CD1c-positive myeloid dendritic cell (primary cell): ENCODE measurements around the gene IFT172.

Source experiments
- DNase-seq: peaks from one replicate; pipeline ENCODE4 v3.0.0-alpha.2; 2016; ENCODE audit errors: extremely low spot score

IFT172 gene

DNA sequence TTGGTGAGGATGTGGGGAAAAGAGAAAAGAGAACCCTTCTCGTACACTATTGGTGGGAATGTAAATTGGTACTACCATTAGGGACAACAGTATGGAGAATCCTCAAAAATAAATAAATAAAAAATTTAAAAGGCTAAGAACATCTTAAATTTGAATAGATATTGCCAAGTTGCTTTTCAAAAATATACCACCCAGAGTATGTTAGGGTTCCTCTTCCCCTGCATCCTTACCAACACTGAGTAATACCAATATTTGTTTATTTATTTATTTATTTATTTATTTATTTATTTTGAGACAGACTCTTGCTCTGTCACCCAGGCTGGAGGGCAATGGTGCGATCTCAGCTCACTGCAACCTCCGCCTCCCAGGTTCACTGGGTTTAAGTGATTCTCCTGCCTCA, 66.6 kb downstream of the IFT172 start:
- no peak for DNase-seq

DNA sequence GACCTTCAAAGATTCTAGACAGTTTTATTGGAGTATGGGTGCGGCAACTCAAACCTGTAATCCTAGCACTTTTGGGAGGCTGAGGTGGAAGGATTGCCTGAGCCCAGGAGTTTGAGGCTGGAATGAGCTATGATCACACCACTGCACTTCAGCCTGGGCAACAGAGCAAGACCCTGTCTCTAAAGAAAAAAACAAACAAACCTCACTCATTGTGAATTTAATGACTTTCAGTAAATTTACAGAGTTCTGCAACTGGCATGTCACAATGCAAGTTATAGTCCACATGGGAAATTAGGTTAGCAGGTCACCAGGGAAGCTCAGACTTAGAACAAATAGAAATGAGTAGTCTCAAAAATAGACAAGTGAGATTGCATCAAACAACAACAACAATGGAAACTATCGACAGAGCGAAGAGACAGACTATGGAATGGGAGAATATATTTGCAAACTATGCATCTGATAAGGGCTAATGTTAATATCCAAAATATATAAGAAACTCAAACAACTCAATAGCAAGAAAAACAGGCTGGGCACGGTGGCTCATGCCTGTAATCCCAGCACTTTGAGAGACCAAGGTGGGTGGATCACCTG, 67.8 kb downstream of the IFT172 start:
- DNase-seq, result no peak

- DNase-seq, result no peak
Observed at GRCh38 chr2:27420996-27421395, 68.5 kb downstream of the IFT172 start.

- no peak for DNase-seq
Observed at GRCh38 chr2:27416151-27416550, 73.4 kb downstream of the IFT172 start.

GRCh38 chr2:27412419-27413152, 77.0 kb downstream of the IFT172 start:
- DNase-seq, result no peak

GRCh38 chr2:27409321-27410073, 80.0 kb downstream of the IFT172 start, which contains the start of gene PPM1G:
Gene PPM1G, minus strand, starts transcription at chr2:27409591. Its CDS starts 169 bp downstream, at chr2:27409422.
- DNase-seq, result peak; percentile 98

GRCh38 chr2:27408601-27409320, 80.8 kb downstream of the IFT172 start:
- peak; percentile 45 for DNase-seq

- peak; percentile 9 for DNase-seq
Observed at GRCh38 chr2:27407798-27408491, 81.6 kb downstream of the IFT172 start.

DNA sequence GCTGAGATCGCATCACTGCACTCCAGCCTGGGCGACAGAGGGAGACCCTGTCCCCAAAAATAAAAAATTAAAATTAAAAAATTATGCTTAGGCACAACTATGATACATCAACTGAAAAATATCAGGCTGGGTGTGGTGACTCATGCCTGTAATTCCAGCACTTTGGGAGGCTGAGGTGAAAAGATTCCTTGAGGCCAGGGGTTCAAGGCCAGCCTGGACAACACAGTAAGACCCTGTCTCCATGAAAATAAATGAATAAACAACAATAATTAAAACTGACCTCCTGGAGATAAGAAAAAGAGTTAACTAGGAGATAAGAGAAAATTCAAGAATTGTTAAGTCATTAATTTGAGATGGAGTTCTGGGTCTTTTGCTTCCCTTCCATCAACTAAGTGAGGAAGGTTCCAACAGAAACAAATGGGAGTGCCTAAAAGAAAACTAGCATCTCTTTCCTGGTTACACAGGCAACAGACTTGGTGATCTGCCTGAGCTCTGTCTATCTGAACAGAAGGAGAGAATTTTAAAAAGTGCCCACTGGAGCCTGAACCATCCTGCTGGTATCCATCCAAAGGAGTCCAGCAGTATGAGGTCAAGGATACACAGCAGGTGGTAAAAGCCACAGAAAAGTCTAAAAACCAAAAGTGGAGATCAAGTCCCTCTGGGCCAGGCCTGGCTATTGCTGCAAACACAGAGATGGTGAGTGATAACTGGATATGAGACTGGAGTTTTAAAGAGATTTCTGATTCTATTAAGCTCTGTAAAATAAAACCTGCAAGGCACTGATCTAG, 89.0 kb downstream of the IFT172 start:
- DNase-seq, result no peak

DNA sequence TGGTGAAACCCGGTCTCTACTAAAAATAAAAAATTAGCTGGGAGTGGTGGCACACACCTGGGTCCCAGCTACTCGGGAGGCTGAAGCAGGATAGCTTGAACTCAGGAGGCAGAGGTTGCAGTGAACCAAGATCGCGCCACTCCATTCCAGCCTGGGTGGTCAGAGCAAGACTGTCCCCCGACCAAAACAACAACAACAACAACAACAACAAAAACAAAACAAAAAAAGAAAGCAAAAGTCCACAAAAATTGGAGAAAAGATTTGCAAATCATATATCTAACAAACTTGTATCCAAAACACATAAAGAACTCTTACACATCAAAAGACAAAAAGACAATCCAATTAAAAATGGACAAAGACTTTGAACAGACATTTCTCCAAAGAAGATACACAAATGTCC, 90.6 kb downstream of the IFT172 start:
- no peak for DNase-seq
